NCI-H1417 (cell line): ENCODE results near the gene SGPL1.
"Not testable (repeated sequence)": the region's sequence is repeated elsewhere in the genome, so short reads cannot be mapped to it uniquely, and the experiment has no call there.

Experiments used
- DNase-seq, 3 experiments: peaks; one replicate each; lab custom pipeline; 2025; lab: John Stamatoyannopoulos, UW

SGPL1 gene

GRCh38 chr10:70843776-70844489 is 28.2 kb downstream of the SGPL1 start:
- DNase-seq, result peak in 1 of 3 experiments; percentile 70

GRCh38 chr10:70845256-70845655 is 29.5 kb downstream of the SGPL1 start:
- DNase-seq, result no peak

GRCh38 chr10:70845816-70846215 is 30.1 kb downstream of the SGPL1 start:
- no peak for DNase-seq

GRCh38 chr10:70846795-70847194 is 31.0 kb downstream of the SGPL1 start:
- no peak for DNase-seq

GRCh38 chr10:70847659-70848360 is 32.1 kb downstream of the SGPL1 start:
- no peak for DNase-seq

- DNase-seq, result no peak
These were observed 33.9 kb downstream of the SGPL1 start for GRCh38 chr10:70849582-70850016.

- no peak for DNase-seq
These were observed 34.3 kb downstream of the SGPL1 start for GRCh38 chr10:70850097-70850496.

GRCh38 chr10:70851597-70852475 is 36.1 kb downstream of the SGPL1 start:
- DNase-seq, result peak in 1 of 3 experiments; percentile 0

GRCh38 chr10:70853038-70853437 is 37.3 kb downstream of the SGPL1 start:
- DNase-seq, result no peak

GRCh38 chr10:70853457-70853856 is 37.7 kb downstream of the SGPL1 start:
- no peak for DNase-seq

GRCh38 chr10:70856454-70856853 is 40.7 kb downstream of the SGPL1 start:
- peak in 1 of 3 experiments; percentile 24 for DNase-seq

GRCh38 chr10:70858759-70859158 is 43.0 kb downstream of the SGPL1 start:
- peak in 2 of 3 experiments; percentile 35 to 72 for DNase-seq

GRCh38 chr10:70861495-70862197 is 45.9 kb downstream of the SGPL1 start:
- DNase-seq, result not testable (repeated sequence)

- peak in 1 of 3 experiments; percentile 2 for DNase-seq
These were observed 47.9 kb downstream of the SGPL1 start for GRCh38 chr10:70863470-70864160.

- DNase-seq, result no peak
These were observed 49.2 kb downstream of the SGPL1 start for GRCh38 chr10:70864935-70865334.

- DNase-seq, result no peak
These were observed 50.7 kb downstream of the SGPL1 start for GRCh38 chr10:70866424-70866823.

- DNase-seq, result no peak
These were observed 56.5 kb downstream of the SGPL1 start for GRCh38 chr10:70872291-70872690.

- DNase-seq, result no peak
These were observed 58.3 kb downstream of the SGPL1 start for GRCh38 chr10:70874061-70874460.

- no peak for DNase-seq
These were observed 63.5 kb downstream of the SGPL1 start for GRCh38 chr10:70879207-70879606.

- DNase-seq, result peak; percentile 33 to 80 (median 65)
These were observed 64.4 kb downstream of the SGPL1 start for GRCh38 chr10:70880077-70880534.

- DNase-seq, result no peak
These were observed 69.0 kb downstream of the SGPL1 start for GRCh38 chr10:70884741-70885140.
